Islet of Langerhans (tissue), 1 donor: Measurements from ENCODE around the gene AGPAT4.
"Not testable (repeated sequence)": the region's sequence is repeated elsewhere in the genome, so short reads cannot be mapped to it uniquely, and the experiment has no call there.

ENCODE experiments used
- FAIRE-seq: peaks from one replicate; lab custom pipeline; 2011; peaks lifted over from hg19 to GRCh38; lab: Jason Lieb, UNC

The AGPAT4 gene

GRCh38 chr6:161227004-161227960 lies 46.6 kb downstream of the AGPAT4 start:
- no peak for FAIRE-seq

DNA sequence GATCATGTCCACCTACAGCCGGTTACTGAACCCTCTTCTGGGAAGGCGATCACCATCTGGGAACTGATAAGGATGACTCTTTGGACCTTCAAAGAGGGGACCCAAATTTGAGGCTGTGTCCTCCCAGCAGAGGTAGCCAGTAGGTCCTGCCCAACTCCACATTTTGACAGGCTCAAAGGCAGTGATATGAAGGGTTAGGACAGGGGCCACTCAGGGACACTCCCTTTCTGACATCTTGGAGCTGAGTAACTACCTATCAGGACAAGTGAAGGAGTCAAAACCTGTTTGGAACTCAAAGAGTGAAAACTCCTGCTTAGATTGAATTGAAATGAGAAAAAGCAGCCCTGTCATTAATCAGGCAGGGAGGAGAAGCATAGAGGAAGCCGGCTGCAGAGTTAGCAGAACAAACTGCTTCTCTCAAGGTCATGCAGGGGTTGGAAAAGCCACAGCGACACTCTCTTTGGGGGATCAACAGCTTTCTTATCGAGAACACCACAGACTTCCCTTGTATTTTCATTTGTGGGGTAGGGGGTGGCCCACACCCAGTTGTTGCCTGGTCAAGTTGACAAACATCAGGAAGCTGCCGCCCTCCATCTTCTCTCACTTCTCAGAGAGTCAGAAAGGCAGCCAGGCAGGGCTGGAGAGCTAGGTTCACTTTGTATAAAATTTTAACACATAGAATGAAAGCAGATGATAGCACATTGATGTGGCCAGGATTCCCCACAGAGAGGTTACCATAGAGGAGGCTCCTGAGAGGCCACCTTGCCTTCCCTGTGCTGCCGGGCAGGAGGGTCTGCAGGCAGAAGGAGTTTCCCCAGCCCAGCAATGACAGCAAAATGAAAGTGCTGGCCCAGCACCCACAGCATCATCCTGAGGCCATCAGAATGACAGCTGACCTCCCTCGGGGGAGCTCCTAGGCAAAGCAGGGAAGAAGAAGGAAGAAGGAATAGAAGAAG lies 47.6 kb downstream of the AGPAT4 start:
- FAIRE-seq = no peak

DNA sequence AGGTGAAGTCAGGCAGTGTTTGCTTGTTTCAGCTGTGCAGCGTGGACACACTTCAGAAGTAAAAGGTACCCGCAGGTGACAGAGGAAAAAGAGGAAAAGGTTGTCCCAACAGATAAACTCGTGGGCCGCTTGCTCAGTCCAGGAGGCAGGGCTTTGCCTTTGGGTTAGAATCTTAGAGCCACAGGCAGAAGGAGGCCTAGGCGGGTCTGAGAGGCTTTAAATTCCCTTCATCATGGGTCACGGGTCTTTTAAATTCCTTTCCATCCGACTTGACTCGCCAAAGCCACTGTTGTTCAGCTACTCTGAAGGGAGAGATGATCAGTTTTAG lies 48.2 kb downstream of the AGPAT4 start:
- FAIRE-seq = no peak

DNA sequence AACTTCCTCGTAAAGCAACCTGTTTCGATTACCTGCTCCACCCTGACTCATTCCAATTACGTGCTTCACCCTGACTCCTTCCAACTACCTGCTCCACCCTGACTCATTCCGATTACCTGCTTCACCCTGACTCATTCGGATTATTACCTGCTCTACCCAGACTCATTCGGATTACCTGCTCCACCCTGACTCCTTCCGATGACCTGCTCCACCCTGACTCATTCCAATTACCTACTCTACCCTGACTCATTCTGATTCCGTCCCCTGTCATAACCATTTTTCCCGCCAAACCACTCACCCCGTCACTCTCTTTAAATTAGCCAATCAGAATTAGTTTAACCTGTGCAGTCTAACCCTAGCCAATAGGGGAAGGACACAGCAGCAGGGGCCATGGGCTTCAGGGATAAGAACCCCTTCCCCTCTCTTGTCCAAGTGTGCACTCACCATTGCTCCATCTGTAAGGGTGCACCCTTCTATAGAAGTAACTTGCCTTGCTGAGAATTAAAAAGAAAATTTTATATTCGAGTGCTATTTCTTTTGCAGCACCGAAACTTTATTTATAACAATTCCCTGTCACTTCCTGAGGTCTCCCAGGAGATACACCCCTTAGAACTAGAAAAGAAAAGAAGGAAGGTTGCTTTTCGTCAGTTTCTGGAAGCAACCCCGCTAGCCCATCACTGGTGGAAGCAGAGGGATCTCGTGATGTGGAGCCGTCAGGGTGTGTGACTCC lies 48.7 kb downstream of the AGPAT4 start:
- FAIRE-seq = not testable (repeated sequence)

DNA sequence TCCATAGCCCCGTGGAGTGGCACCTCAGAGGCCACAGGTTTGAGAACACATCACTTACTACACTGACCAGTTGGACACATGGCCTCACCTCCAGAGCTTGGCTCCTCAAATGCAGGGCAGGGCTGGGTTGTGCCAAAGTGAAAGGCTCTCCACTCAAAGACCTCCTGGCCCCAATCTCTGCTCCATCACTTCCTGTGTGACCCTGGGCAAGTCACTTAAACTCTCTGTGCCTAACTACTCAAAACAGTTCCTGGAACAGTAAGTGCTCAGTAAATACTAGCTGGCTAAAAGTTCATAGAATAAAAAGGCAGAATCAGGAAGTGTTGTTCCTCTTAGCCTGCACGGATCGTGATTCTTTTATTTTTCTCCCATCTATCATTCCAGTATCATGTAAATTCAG lies 50.2 kb downstream of the AGPAT4 start:
- no peak for FAIRE-seq

- FAIRE-seq = no peak
These were observed 51.1 kb downstream of the AGPAT4 start for GRCh38 chr6:161222706-161223234.

- no peak for FAIRE-seq
These were observed 53.5 kb downstream of the AGPAT4 start for GRCh38 chr6:161220346-161220745.

- FAIRE-seq = no peak
These were observed 54.2 kb downstream of the AGPAT4 start for GRCh38 chr6:161219680-161220079.

GRCh38 chr6:161218222-161218621 lies 55.6 kb downstream of the AGPAT4 start:
- FAIRE-seq = no peak

GRCh38 chr6:161217628-161218027 lies 56.2 kb downstream of the AGPAT4 start:
- FAIRE-seq = no peak

DNA sequence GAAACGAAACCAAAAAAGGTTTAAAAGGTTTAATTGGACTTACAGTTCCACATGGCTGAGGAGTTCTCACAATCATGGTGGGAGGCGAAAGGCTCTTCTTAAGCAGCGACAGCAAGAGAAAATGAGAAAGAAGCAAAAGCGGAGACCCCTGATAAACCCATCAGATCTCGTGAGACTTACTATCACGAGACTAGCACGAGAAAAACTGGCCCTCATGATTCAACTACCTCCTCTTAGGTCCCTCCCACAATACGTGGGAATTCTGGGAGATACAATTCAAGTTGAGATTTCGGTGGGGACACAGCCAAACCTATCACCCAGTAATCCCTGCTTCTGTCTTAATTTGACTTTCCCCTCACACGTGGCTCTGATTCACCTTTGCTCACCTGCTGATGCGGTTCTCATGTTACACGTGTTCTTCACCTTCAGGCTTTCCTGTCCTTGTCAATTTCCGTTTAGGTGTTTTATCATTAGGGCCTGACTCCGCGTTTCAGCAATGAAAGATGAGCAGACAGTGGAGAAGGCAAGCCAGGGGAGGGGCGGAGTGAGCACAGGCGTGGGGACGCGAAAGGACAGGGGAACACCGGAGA lies 57.1 kb downstream of the AGPAT4 start:
- FAIRE-seq = no peak

GRCh38 chr6:161215876-161216615 lies 57.8 kb downstream of the AGPAT4 start:
- FAIRE-seq = no peak

DNA sequence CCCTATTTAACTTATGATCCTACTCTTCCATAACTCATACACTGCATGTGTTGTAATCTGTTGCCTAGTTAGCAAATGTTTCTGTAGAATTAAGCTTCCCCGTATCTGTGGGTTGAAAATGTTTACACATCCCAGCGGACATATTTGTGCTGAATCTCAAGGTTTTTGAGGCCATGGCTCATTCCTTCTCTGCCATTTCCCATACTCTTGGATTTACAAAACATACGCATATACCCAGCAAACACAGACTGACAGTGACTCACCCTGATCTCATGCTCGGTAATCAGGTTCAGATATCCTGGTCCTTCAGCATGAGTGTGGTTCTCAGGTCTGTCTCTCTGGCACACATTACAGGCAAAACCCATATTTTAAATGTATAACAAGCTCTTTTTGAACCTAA lies 58.7 kb downstream of the AGPAT4 start:
- FAIRE-seq = no peak

DNA sequence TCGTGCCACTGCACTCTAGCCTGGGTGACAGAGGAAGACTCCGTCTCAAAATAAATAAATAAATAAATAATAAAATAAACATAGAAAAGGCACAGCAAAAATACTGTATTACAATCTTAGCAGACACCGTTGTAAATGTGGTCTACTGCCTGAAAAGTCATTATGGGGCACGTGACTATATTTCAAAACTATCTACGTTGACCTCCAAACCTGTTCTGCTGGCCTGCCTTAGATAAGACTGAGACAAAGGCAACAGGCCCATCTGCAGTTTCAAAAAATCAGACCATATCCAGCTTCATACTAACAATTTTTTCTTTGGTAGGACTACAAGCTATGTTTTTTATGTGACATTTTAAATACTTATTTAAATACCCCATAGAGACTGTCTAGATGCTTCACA lies 59.1 kb downstream of the AGPAT4 start:
- no peak for FAIRE-seq

- FAIRE-seq = no peak
These were observed 61.0 kb downstream of the AGPAT4 start for GRCh38 chr6:161212902-161213301.

GRCh38 chr6:161211380-161212035 lies 62.4 kb downstream of the AGPAT4 start:
- FAIRE-seq = peak; percentile 73

DNA sequence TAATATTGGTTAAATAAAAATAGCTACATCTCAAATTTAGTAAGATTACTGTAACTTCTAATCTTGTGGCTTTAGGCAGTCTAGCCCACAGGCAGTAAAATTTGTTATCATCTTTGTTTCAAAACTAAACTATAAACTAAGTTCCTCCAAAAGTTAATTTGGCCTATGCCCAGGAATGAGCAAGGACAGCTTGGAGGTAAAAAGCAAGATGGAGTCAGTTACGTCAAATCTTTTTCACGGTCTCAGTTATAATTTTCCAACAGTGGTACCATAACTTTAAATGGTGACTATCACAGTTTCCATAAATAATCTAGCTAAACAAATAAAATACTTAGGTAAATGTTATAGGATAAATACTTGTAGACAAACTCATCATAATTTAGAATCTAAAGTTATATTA lies 63.0 kb downstream of the AGPAT4 start:
- FAIRE-seq = no peak

DNA sequence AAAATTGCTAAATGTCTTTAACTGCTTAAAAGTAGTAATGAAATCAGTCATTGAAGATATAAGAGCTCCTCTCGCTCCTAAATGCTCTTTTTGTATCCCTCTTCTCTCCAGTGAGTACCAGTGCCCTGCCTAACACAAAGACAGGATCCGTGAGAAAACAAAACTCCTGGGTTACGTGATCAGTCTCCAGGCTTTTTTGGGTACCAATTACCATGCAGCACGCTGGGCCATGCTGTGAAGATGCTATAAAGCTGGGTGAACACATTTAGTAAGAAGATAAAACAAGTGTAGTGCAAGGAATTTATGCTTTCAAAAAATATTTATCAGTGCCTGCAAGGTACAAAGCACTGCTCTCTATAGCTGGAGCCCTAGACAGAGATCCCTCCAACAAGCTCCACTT lies 66.7 kb downstream of the AGPAT4 start:
- FAIRE-seq = no peak

DNA sequence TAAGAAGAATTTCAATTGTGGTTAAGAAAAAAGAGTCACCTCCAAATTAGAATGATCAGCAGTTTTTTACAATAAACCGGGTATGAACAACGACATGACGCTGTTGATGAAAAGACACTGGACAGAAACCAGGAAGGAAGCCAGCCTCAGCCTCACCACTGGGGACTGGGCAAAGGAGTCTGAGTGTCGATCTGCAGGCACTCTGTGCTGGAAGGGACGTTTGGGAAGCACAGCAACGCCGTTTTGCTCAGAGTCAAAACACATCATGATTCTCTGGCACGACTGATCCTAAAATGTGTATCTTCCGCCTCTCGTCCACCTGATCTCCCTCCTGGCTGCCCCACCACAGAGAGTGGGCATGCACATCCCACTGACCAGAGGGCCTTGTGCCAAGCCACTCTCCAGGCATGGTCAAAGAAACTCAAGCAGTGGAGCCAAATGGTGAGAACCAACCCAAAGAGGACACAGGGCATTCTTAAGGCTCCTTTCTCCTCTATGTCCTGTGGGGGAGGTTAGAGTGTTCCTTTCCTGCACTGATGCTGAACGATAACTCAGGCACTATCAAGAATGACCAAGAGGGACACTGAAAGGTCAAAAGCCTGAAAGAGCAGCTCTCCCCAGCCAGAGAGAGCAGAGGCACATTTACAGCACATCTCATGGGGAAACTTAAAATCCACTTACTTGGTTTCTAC lies 68.8 kb downstream of the AGPAT4 start:
- no peak for FAIRE-seq
